Progenitor cell of endocrine pancreas (in vitro differentiated cells): ENCODE data around the gene PCBP2. TPM values are rescaled to one million over a fixed set of nuclear protein-coding genes. Genes with fewer than 3 reads are reported as not detected.

Experiments used
- DNase-seq: peaks from one replicate; pipeline ENCODE4 v3.0.0; 2021; ENCODE audit warnings: low spot score; ENCODE audit not compliant: unreplicated experiment
- H3K27ac Mint-ChIP-seq: 2 replicates; pipeline ENCODE4 v1.8.0; 2021; ENCODE audit warnings: mild to moderate bottlenecking, moderate library complexity, mixed read lengths
- H3K27me3 Mint-ChIP-seq: 2 replicates; pipeline ENCODE4 v1.8.0; 2021; ENCODE audit warnings: mixed read lengths
- H3K36me3 Mint-ChIP-seq: 2 replicates; pipeline ENCODE4 v1.8.0; 2022; ENCODE audit warnings: mixed read lengths; ENCODE audit not compliant: insufficient read depth
- H3K4me1 Mint-ChIP-seq: 2 replicates; pipeline ENCODE4 v1.8.0; 2021; ENCODE audit warnings: low read depth, mixed read lengths
- H3K4me3 Mint-ChIP-seq: 2 replicates; pipeline ENCODE4 v1.8.0; 2021; ENCODE audit warnings: low read depth, mild to moderate bottlenecking, moderate library complexity, mixed read lengths
- H3K9me3 Mint-ChIP-seq: 2 replicates; pipeline ENCODE4 v1.8.0; 2021; ENCODE audit warnings: low read depth, mixed read lengths
- CTCF ChIP-seq: fragments of 200-600 bp; sonication (generic); IDR thresholded peaks from one replicate; pipeline ENCODE4 v1.5.0; 2021; ENCODE audit warnings: antibody characterized with exemption, mild to moderate bottlenecking; ENCODE audit not compliant: unreplicated experiment
- total RNA-seq: library from RNA; stranded (reverse); gene quantifications from 2 replicates; pipeline ENCODE4 v1.2.1, GENCODE V29; 2021

Gene PCBP2
- total RNA-seq, 1 donor from 2014 or later, result 1,400 TPM

GRCh38 chr12:53518381-53518780 is 66.5 kb downstream of the PCBP2 start:
- Mint-ChIP-seq H3K27ac (no peak overlapping the region), H3K9me3 (no peaks in the 10 kb centered on the region), H3K4me3 (no peak overlapping the region), H3K36me3 (peaks cover 22% of the 10 kb centered on the region), H3K4me1 (no peaks in the 10 kb centered on the region), H3K27me3 (no peaks in the 10 kb centered on the region)
- no peak for TF ChIP-seq CTCF
- DNase-seq, result no peak

- DNase-seq, result no peak
- H3K4me3 Mint-ChIP-seq, result no peak overlapping the region
- H3K9me3 Mint-ChIP-seq, result no peaks in the 10 kb centered on the region
- no peak for TF ChIP-seq CTCF
- H3K4me1 Mint-ChIP-seq, result no peaks in the 10 kb centered on the region
- no peak overlapping the region for H3K27ac Mint-ChIP-seq
- H3K36me3 Mint-ChIP-seq, result peaks cover 20% of the 10 kb centered on the region
- H3K27me3 Mint-ChIP-seq, result no peaks in the 10 kb centered on the region
These were observed 71.2 kb downstream of the PCBP2 start for GRCh38 chr12:53523131-53523530.

- no peaks in the 10 kb centered on the region for H3K9me3 Mint-ChIP-seq
- H3K36me3 Mint-ChIP-seq, result peaks cover 22% of the 10 kb centered on the region
- no peak overlapping the region for H3K27ac Mint-ChIP-seq
- H3K4me3 Mint-ChIP-seq, result no peak overlapping the region
- H3K27me3 Mint-ChIP-seq, result no peaks in the 10 kb centered on the region
- H3K4me1 Mint-ChIP-seq, result no peaks in the 10 kb centered on the region
- DNase-seq, result no peak
- TF ChIP-seq CTCF, result no peak
These were observed 72.6 kb downstream of the PCBP2 start for GRCh38 chr12:53524476-53524875.

GRCh38 chr12:53530061-53530460 is 78.2 kb downstream of the PCBP2 start:
- Mint-ChIP-seq H3K4me1 (no peaks in the 10 kb centered on the region), H3K4me3 (no peak overlapping the region), H3K27ac (no peak overlapping the region), H3K36me3 (peaks cover 19% of the 10 kb centered on the region), H3K9me3 (no peaks in the 10 kb centered on the region), H3K27me3 (no peaks in the 10 kb centered on the region)
- no peak for DNase-seq
- TF ChIP-seq CTCF, result no peak

Other genes with a start within 250 kb of the PCBP2 start
- gene ITGB7, start 244.9 kb upstream of the PCBP2 start, total RNA-seq, result 0.29 and 0.93 TPM in 2 replicates
- gene RARG, start 219.9 kb upstream of the PCBP2 start, total RNA-seq, result 4.9 and 5.2 TPM in 2 replicates
- 24.3 and 27.1 TPM in 2 replicates for gene ESPL1, start 183.8 kb upstream of the PCBP2 start, total RNA-seq
- gene PFDN5, start 156.6 kb upstream of the PCBP2 start, total RNA-seq, result 377 and 379 TPM in 2 replicates
- gene MYG1, start 152.4 kb upstream of the PCBP2 start, total RNA-seq, result 58.9 and 60.7 TPM in 2 replicates
- 72.1 and 75.0 TPM in 2 replicates for gene AAAS, start 130.5 kb upstream of the PCBP2 start, total RNA-seq
- gene SP7, start 115.7 kb upstream of the PCBP2 start, total RNA-seq, result 0.10 TPM in 1 of 2 replicates, not detected in the other
- 90.5 and 92.6 TPM in 2 replicates for gene SP1, start 71.9 kb upstream of the PCBP2 start, total RNA-seq
- 35.1 and 35.7 TPM in 2 replicates for gene AMHR2, start 28.2 kb upstream of the PCBP2 start, total RNA-seq
- 101 and 106 TPM in 2 replicates for gene PRR13, start 10.4 kb upstream of the PCBP2 start, total RNA-seq
- 11.9 and 17.0 TPM in 2 replicates for gene MAP3K12, start 47.4 kb downstream of the PCBP2 start, total RNA-seq
- 60.2 and 61.5 TPM in 2 replicates for gene TARBP2, start 49.2 kb downstream of the PCBP2 start, total RNA-seq
- gene NPFF, start 55.4 kb downstream of the PCBP2 start, total RNA-seq, result not detected in 2 replicates
- gene ATF7, start 174.3 kb downstream of the PCBP2 start, total RNA-seq, result 47.5 and 51.7 TPM in 2 replicates
- gene ATP5MC2, start 224.0 kb downstream of the PCBP2 start, total RNA-seq, result 316 and 327 TPM in 2 replicates